Right atrium auricular region (tissue), 2 donors: Measurements from ENCODE around the gene PM20D2. TPM values are rescaled to one million over a fixed set of nuclear protein-coding genes. Genes with fewer than 3 reads are reported as not detected.

Experiments used
- DNase-seq: peaks from one replicate; pipeline ENCODE4 v3.0.0-alpha.2; 2019; ENCODE audit warnings: low spot score
- H3K27ac ChIP-seq, 2 donors: fragments of 200-600 bp; sonication (generic); 1 replicate in 1 of 2; 2 replicates in 1 of 2; pipeline ENCODE4 v1.5.1; 2016 to 2019
- H3K27me3 ChIP-seq, 2 donors: fragments of 200-600 bp; sonication (generic); one replicate each; pipeline versions ENCODE4 v1.5.1 to v1.6.0; 2017 to 2019
- H3K36me3 ChIP-seq: fragments of 200-600 bp; sonication (generic); one replicate; pipeline ENCODE4 v1.5.1; 2016
- H3K4me1 ChIP-seq, 2 donors: fragments of 200-600 bp; sonication (generic); one replicate each; pipeline versions ENCODE4 v1.5.1 to v1.6.0; 2017 to 2019
- H3K4me3 ChIP-seq, 2 donors: fragments of 200-600 bp; sonication (generic); 1 replicate in 1 of 2; 2 replicates in 1 of 2; pipeline ENCODE4 v1.5.1; 2017 to 2019; ENCODE audit warnings: mild to moderate bottlenecking in 1 of 2, moderate library complexity in 1 of 2
- H3K9me3 ChIP-seq, 2 donors: fragments of 200-600 bp; sonication (generic); one replicate each; pipeline ENCODE4 v1.5.1; 2019
- CTCF ChIP-seq, 2 donors: fragments of 200-600 bp; sonication (generic); IDR thresholded peaks; one replicate each; pipeline ENCODE4 v1.5.1; 2019; ENCODE audit warnings: antibody characterized with exemption in 2 of 2
- total RNA-seq, 2 donors: library from RNA; depleted of rRNA; stranded (reverse); fragments of >200 nt; gene quantifications; one replicate each; pipeline ENCODE4 v1.1.0, GENCODE V29; 2016

Gene PM20D2
- total RNA-seq, 2 donors from 2014 or later = 13.3 to 15.5 TPM

GRCh38 chr6:89198235-89198634 lies 52.4 kb downstream of the PM20D2 start:
- TF ChIP-seq CTCF (IDR thresholded peaks at IDR 0.05) = no peak
- H3K27ac ChIP-seq = no peak overlapping the region
- H3K9me3 ChIP-seq = peaks cover 0 to 23% of the 10 kb centered on the region in 2 donors
- no peaks in the 10 kb centered on the region for H3K4me1 ChIP-seq
- H3K4me3 ChIP-seq = no peak overlapping the region
- DNase-seq = no peak
- no peaks in the 10 kb centered on the region for H3K36me3 ChIP-seq
- H3K27me3 ChIP-seq = no peaks in the 10 kb centered on the region

- Histone ChIP-seq H3K4me1 (no peaks in the 10 kb centered on the region), H3K27me3 (no peaks in the 10 kb centered on the region), H3K36me3 (no peaks in the 10 kb centered on the region), H3K9me3 (peaks cover 0 to 18% of the 10 kb centered on the region in 2 donors), H3K27ac (no peak overlapping the region), H3K4me3 (no peak overlapping the region)
- TF ChIP-seq CTCF (IDR thresholded peaks at IDR 0.05) = no peak
- DNase-seq = no peak
Measured at GRCh38 chr6:89199579-89199978, 53.7 kb downstream of the PM20D2 start.

- TF ChIP-seq CTCF (IDR thresholded peaks at IDR 0.05) = no peak
- no peaks in the 10 kb centered on the region for H3K36me3 ChIP-seq
- H3K9me3 ChIP-seq = peaks cover 0 to 6% of the 10 kb centered on the region in 2 donors
- no peaks in the 10 kb centered on the region for H3K27me3 ChIP-seq
- H3K27ac ChIP-seq = no peak overlapping the region
- H3K4me3 ChIP-seq = no peak overlapping the region
- peak; percentile 51 for DNase-seq
- no peaks in the 10 kb centered on the region for H3K4me1 ChIP-seq
Measured at GRCh38 chr6:89200706-89201215, 54.9 kb downstream of the PM20D2 start.

GRCh38 chr6:89204096-89204495 lies 58.2 kb downstream of the PM20D2 start:
- TF ChIP-seq CTCF (IDR thresholded peaks at IDR 0.05) = no peak
- no peaks in the 10 kb centered on the region for H3K9me3 ChIP-seq
- DNase-seq = peak; percentile 23
- H3K27me3 ChIP-seq = no peaks in the 10 kb centered on the region
- H3K4me1 ChIP-seq = no peaks in the 10 kb centered on the region
- no peak overlapping the region for H3K4me3 ChIP-seq
- H3K27ac ChIP-seq = no peak overlapping the region
- no peaks in the 10 kb centered on the region for H3K36me3 ChIP-seq

GRCh38 chr6:89205819-89206218 lies 60.0 kb downstream of the PM20D2 start:
- Histone ChIP-seq H3K9me3 (no peaks in the 10 kb centered on the region), H3K27me3 (no peaks in the 10 kb centered on the region), H3K36me3 (no peaks in the 10 kb centered on the region), H3K4me3 (no peak overlapping the region), H3K4me1 (no peaks in the 10 kb centered on the region), H3K27ac (no peak overlapping the region)
- no peak for TF ChIP-seq CTCF (IDR thresholded peaks at IDR 0.05)
- DNase-seq = peak; percentile 36

- no peak for DNase-seq
Measured at GRCh38 chr6:89208551-89208950, 62.7 kb downstream of the PM20D2 start.

More at GRCh38 chr6:89208551-89208950, 62.7 kb downstream of the PM20D2 start:
- no peak for TF ChIP-seq CTCF (IDR thresholded peaks at IDR 0.05)
- H3K4me3 ChIP-seq = no peak overlapping the region
- H3K9me3 ChIP-seq = no peaks in the 10 kb centered on the region
- no peak overlapping the region for H3K27ac ChIP-seq
- no peaks in the 10 kb centered on the region for H3K27me3 ChIP-seq
- no peaks in the 10 kb centered on the region for H3K36me3 ChIP-seq
- no peaks in the 10 kb centered on the region for H3K4me1 ChIP-seq
